ENCODE results near the gene PTX4. TPM values are rescaled to one million over a fixed set of nuclear protein-coding genes. Genes with fewer than 3 reads are reported as not detected.

PTX4 gene
- total RNA-seq, 3 donors from 2014 or later: not detected

- intact Hi-C loops (cut with DNase I; ENCODE audit: low total_unique reads): loop anchor here (10.0 kb wide), 1 partner anchor 387 kb away; no protein-coding TSS in a partner anchor
- H3K27ac ChIP-seq: no peak overlapping the region
- no peak for DNase-seq (ENCODE audit: low spot score in 2 of 2)
- H3K36me3 ChIP-seq: peaks cover 8% of the 10 kb centered on the region
- no peaks in the 10 kb centered on the region for H3K4me1 ChIP-seq
- no peaks in the 10 kb centered on the region for H3K9me3 ChIP-seq
- no peaks in the 10 kb centered on the region for H3K27me3 ChIP-seq
- no peak overlapping the region for H3K4me3 ChIP-seq
- TF ChIP-seq CTCF (IDR thresholded peaks at IDR 0.05) (no peak), POLR2A (IDR thresholded peaks at IDR 0.05) (no peak), POLR2AphosphoS5 (IDR thresholded peaks at IDR 0.05) (no peak)
These were observed 36.9 kb downstream of the PTX4 start for GRCh38 chr16:1451702-1452392.

GRCh38 chr16:1450841-1451240, 37.9 kb downstream of the PTX4 start:
- TF ChIP-seq CTCF (IDR thresholded peaks at IDR 0.05) (no peak), POLR2AphosphoS5 (IDR thresholded peaks at IDR 0.05) (no peak), POLR2A (IDR thresholded peaks at IDR 0.05) (no peak)
- DNase-seq (ENCODE audit: low spot score in 2 of 2): no peak

GRCh38 chr16:1450218-1450617, 38.5 kb downstream of the PTX4 start:
- Histone ChIP-seq H3K4me3 (no peak overlapping the region), H3K9me3 (no peaks in the 10 kb centered on the region), H3K27ac (no peak overlapping the region), H3K27me3 (no peaks in the 10 kb centered on the region), H3K36me3 (peaks cover 8% of the 10 kb centered on the region), H3K4me1 (no peaks in the 10 kb centered on the region)
- DNase-seq (ENCODE audit: low spot score in 2 of 2): no peak
- intact Hi-C loops (cut with DNase I; ENCODE audit: low total_unique reads): loop anchor here (10.0 kb wide), 1 partner anchor 385 kb away; no protein-coding TSS in a partner anchor
- TF ChIP-seq POLR2A (IDR thresholded peaks at IDR 0.05) (no peak), POLR2AphosphoS5 (IDR thresholded peaks at IDR 0.05) (no peak), CTCF (IDR thresholded peaks at IDR 0.05) (no peak)

More at GRCh38 chr16:1450841-1451240, 37.9 kb downstream of the PTX4 start:
- Histone ChIP-seq H3K36me3 (peaks cover 8% of the 10 kb centered on the region), H3K4me3 (no peak overlapping the region), H3K27ac (no peak overlapping the region), H3K27me3 (no peaks in the 10 kb centered on the region), H3K9me3 (no peaks in the 10 kb centered on the region), H3K4me1 (no peaks in the 10 kb centered on the region)
- intact Hi-C loops (cut with DNase I; ENCODE audit: low total_unique reads): loop anchor here (10.0 kb wide), 1 partner anchor 386 kb away; no protein-coding TSS in a partner anchor

- H3K9me3 ChIP-seq: no peaks in the 10 kb centered on the region
- H3K4me3 ChIP-seq: no peak overlapping the region
- DNase-seq (ENCODE audit: low spot score in 2 of 2): no peak
- TF ChIP-seq POLR2AphosphoS5 (IDR thresholded peaks at IDR 0.05) (no peak), POLR2A (IDR thresholded peaks at IDR 0.05) (no peak), CTCF (IDR thresholded peaks at IDR 0.05) (no peak)
- peaks cover 8% of the 10 kb centered on the region for H3K36me3 ChIP-seq
- no peaks in the 10 kb centered on the region for H3K4me1 ChIP-seq
- H3K27ac ChIP-seq: no peak overlapping the region
- H3K27me3 ChIP-seq: no peaks in the 10 kb centered on the region
- intact Hi-C loops (cut with DNase I; ENCODE audit: low total_unique reads): no loop called here
These were observed 39.4 kb downstream of the PTX4 start for GRCh38 chr16:1449201-1449788.

- intact Hi-C loops (cut with DNase I; ENCODE audit: low total_unique reads): no loop called here
- no peak for TF ChIP-seq CTCF (IDR thresholded peaks at IDR 0.05)
- TF ChIP-seq POLR2A (IDR thresholded peaks at IDR 0.05): no peak
- TF ChIP-seq POLR2AphosphoS5 (IDR thresholded peaks at IDR 0.05): no peak
These were observed 40.1 kb downstream of the PTX4 start for GRCh38 chr16:1448536-1449116.

More at GRCh38 chr16:1448536-1449116, 40.1 kb downstream of the PTX4 start:
- no peak overlapping the region for H3K4me3 ChIP-seq
- DNase-seq (ENCODE audit: low spot score in 2 of 2): no peak
- H3K36me3 ChIP-seq: peaks cover 8% of the 10 kb centered on the region
- no peaks in the 10 kb centered on the region for H3K9me3 ChIP-seq
- H3K27ac ChIP-seq: no peak overlapping the region
- H3K4me1 ChIP-seq: no peaks in the 10 kb centered on the region
- H3K27me3 ChIP-seq: no peaks in the 10 kb centered on the region
